Lung (tissue), 12 donors: Measurements from ENCODE around the gene TMEFF2. TPM values are rescaled to one million over a fixed set of nuclear protein-coding genes. Genes with fewer than 3 reads are reported as not detected.

Experiments used
- ATAC-seq: fragments of 200-7000 bp; cut with Tn5 transposase; one replicate; pipeline ENCODE4 v1.9.1; 2020; ENCODE audit warnings: moderate number of reproducible peaks; ENCODE audit not compliant: insufficient read depth, low FRiP score
- DNase-seq, 3 donors: peaks; one replicate each; pipeline ENCODE4 v3.0.0-alpha.2; 2013 to 2017
- H3K27ac ChIP-seq, 2 donors: one replicate each; pipeline ENCODE4 v1.5.1; 2013; ENCODE audit warnings: mild to moderate bottlenecking in 2 of 2, moderate library complexity in 2 of 2, control low read depth in 1 of 2, inconsistent platforms in 1 of 2, low read depth in 1 of 2, low read length in 1 of 2
- H3K27me3 ChIP-seq, 3 donors: one replicate each; pipeline ENCODE4 v1.5.1; 2013; ENCODE audit warnings: low read length in 2 of 3; ENCODE audit not compliant: control insufficient read depth in 3 of 3, insufficient read depth in 3 of 3
- H3K36me3 ChIP-seq, 4 donors: one replicate each; pipeline ENCODE4 v1.5.1; 2013; ENCODE audit warnings: low read length in 4 of 4, mild to moderate bottlenecking in 1 of 4, moderate library complexity in 1 of 4; ENCODE audit not compliant: control insufficient read depth in 4 of 4, insufficient read depth in 4 of 4
- H3K4me1 ChIP-seq, 5 donors: one replicate each; pipeline ENCODE4 v1.5.1; 2013; ENCODE audit warnings: low read length in 5 of 5, mild to moderate bottlenecking in 2 of 5, moderate library complexity in 1 of 5; ENCODE audit not compliant: control insufficient read depth in 5 of 5, insufficient read depth in 5 of 5
- H3K4me3 ChIP-seq: one replicate; pipeline ENCODE4 v1.5.1; 2013; ENCODE audit warnings: mild to moderate bottlenecking, control low read depth, moderate library complexity
- H3K9ac ChIP-seq, 2 donors: one replicate each; pipeline ENCODE4 v1.5.1; 2013; ENCODE audit warnings: low read length in 2 of 2, control low read depth in 1 of 2; ENCODE audit not compliant: insufficient read depth in 1 of 2
- H3K9me3 ChIP-seq, 4 donors: one replicate each; pipeline ENCODE4 v1.5.1; 2013; ENCODE audit warnings: low read length in 3 of 4, mild to moderate bottlenecking in 1 of 4, moderate library complexity in 1 of 4; ENCODE audit not compliant: control insufficient read depth in 4 of 4, insufficient read depth in 3 of 4
- CTCF ChIP-seq: IDR thresholded peaks from 2 replicates; pipeline ENCODE4 v1.5.1; 2012; ENCODE audit warnings: mild to moderate bottlenecking; ENCODE audit errors: control extremely low read depth, extremely low read depth
- WGBS, 2 donors: extraction: QIAGEN DNeasy Blood & Tissue Kit; methylation state at CpG; one replicate each; pipeline ENCODE4 v1.1.7; 2013; 5-methylcytosine and 5-hydroxymethylcytosine counted together
- polyA plus RNA-seq, 2 donors: library from polyadenylated mRNA; stranded (reverse); fragments of 200-250 nt; gene quantifications; one replicate each; pipeline ENCODE4 v1.2.1, GENCODE V29; 2013
- total RNA-seq, 2 donors: library from RNA; depleted of rRNA in 1 of 2; stranded (reverse); fragments of >200 nt in 1 of 2; gene quantifications; one replicate each; pipeline ENCODE4 v1.2.1, GENCODE V29; 2014 to 2021
- donor health status: control.
- donor health status: control.
- donor health status: Bipolar disorder and iron deficiency.
- donor health status: healthy.
- donor health status: DM: yes; HTN: yes; CAD: no.

TMEFF2 gene
- total and polyA plus RNA-seq, 4 donors: 0.43 TPM; not detected in 3

GRCh38 chr2:192029089-192029488 is 165.6 kb downstream of the TMEFF2 start:
- DNase-seq: no peak
- Histone ChIP-seq H3K4me1 (peaks cover 0 to 8% (median 0%) of the 10 kb centered on the region in 5 donors), H3K27ac (no peak overlapping the region), H3K9me3 (no peaks in the 10 kb centered on the region), H3K27me3 (no peaks in the 10 kb centered on the region), H3K4me3 (no peak overlapping the region), H3K9ac (no peak overlapping the region), H3K36me3 (no peaks in the 10 kb centered on the region)
- WGBS, 2 donors: 86 to 88% methylated on average over 2 of the region's 2 CpGs
- no peak for ATAC-seq
- TF ChIP-seq CTCF: no peak

GRCh38 chr2:192026825-192027120 is 168.0 kb downstream of the TMEFF2 start:
- Histone ChIP-seq H3K9ac (no peak overlapping the region), H3K27me3 (no peaks in the 10 kb centered on the region), H3K4me1 (peaks cover 0 to 8% (median 0%) of the 10 kb centered on the region in 5 donors), H3K36me3 (no peaks in the 10 kb centered on the region), H3K4me3 (no peak overlapping the region), H3K9me3 (no peaks in the 10 kb centered on the region), H3K27ac (no peak overlapping the region)
- TF ChIP-seq CTCF: no peak
- DNase-seq (no peak), ATAC-seq (no peak)
- WGBS, 2 donors: 72 to 83% methylated on average over 1 of the region's 1 CpG

GRCh38 chr2:192026059-192026824 is 168.5 kb downstream of the TMEFF2 start:
- Histone ChIP-seq H3K27ac (peak overlapping the region in 1 of 2 donors; percentile 35), H3K9me3 (no peaks in the 10 kb centered on the region), H3K4me1 (peaks cover 0 to 8% (median 0%) of the 10 kb centered on the region in 5 donors), H3K36me3 (no peaks in the 10 kb centered on the region), H3K4me3 (no peak overlapping the region), H3K9ac (no peak overlapping the region), H3K27me3 (no peaks in the 10 kb centered on the region)
- no peak for TF ChIP-seq CTCF
- ATAC-seq (no peak), DNase-seq (peak in 1 of 3 donors; percentile 48)
- WGBS, 2 donors: 50 to 52% methylated on average over 7 of the region's 7 CpGs

- DNase-seq (peak in 1 of 3 donors; percentile 33), ATAC-seq (no peak)
- no peak overlapping the region for H3K27ac ChIP-seq
- WGBS, 2 donors: 71 to 78% methylated on average over 4 of the region's 4 CpGs
- no peak overlapping the region for H3K4me3 ChIP-seq
- H3K36me3 ChIP-seq: no peaks in the 10 kb centered on the region
- no peaks in the 10 kb centered on the region for H3K9me3 ChIP-seq
- no peak overlapping the region for H3K9ac ChIP-seq
- peaks cover 0 to 8% (median 0%) of the 10 kb centered on the region in 5 donors for H3K4me1 ChIP-seq
- no peaks in the 10 kb centered on the region for H3K27me3 ChIP-seq
- no peak for TF ChIP-seq CTCF
Observed at GRCh38 chr2:192025637-192026036, 169.1 kb downstream of the TMEFF2 start.
